Measurements from ENCODE around the gene CACNA1I.
A peak's percentile ranks its signal among the peaks of the same experiment; 100 is the strongest.

The CACNA1I gene

GRCh38 chr22:39528681-39529486 lies 41.7 kb upstream of the CACNA1I start:
- Histone ChIP-seq H3K9ac (ENCODE audit: low read depth, low read length) (peak overlapping the region; percentile 47), H3K4me3 (ENCODE audit: low read depth, low read length) (no peak overlapping the region), H3K4me1 (ENCODE audit: control insufficient read depth, insufficient read depth, low read length) (peaks cover 5% of the 10 kb centered on the region), H3K36me3 (ENCODE audit: control insufficient read depth, insufficient read depth, low read length) (peaks cover 25% of the 10 kb centered on the region), H3K27me3 (ENCODE audit: control insufficient read depth, insufficient read depth, low read length) (no peaks in the 10 kb centered on the region), H3K9me3 (ENCODE audit: control insufficient read depth, insufficient read depth, low read length) (no peaks in the 10 kb centered on the region)

DNA sequence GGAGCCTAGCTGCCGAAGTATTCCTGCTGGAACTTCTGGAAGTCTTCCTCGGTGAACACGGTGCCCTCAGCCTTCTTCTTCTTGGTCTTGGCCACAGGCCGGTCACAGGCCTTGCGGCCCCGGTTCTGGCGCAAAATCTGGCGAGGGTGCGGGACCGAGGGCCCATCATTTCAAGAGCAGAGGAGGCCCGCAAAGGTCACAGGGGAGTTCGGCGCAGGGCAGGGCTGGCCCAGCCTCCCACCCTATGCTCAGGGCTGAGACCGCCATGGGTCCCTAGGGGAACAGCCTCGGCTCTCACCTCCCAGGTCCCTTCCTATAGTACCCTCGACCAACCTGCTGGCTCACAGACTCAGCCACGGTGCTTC lies 41.1 kb upstream of the CACNA1I start:
- Histone ChIP-seq H3K4me1 (ENCODE audit: control insufficient read depth, insufficient read depth, low read length) (peaks cover 9% of the 10 kb centered on the region), H3K27me3 (ENCODE audit: control insufficient read depth, insufficient read depth, low read length) (no peaks in the 10 kb centered on the region), H3K9me3 (ENCODE audit: control insufficient read depth, insufficient read depth, low read length) (no peaks in the 10 kb centered on the region), H3K4me3 (ENCODE audit: low read depth, low read length) (no peak overlapping the region), H3K9ac (ENCODE audit: low read depth, low read length) (peak overlapping the region; percentile 47), H3K36me3 (ENCODE audit: control insufficient read depth, insufficient read depth, low read length) (peaks cover 19% of the 10 kb centered on the region)

- Histone ChIP-seq H3K27me3 (ENCODE audit: control insufficient read depth, insufficient read depth, low read length) (no peaks in the 10 kb centered on the region), H3K4me1 (ENCODE audit: control insufficient read depth, insufficient read depth, low read length) (peaks cover 12% of the 10 kb centered on the region), H3K9ac (ENCODE audit: low read depth, low read length) (no peak overlapping the region), H3K9me3 (ENCODE audit: control insufficient read depth, insufficient read depth, low read length) (no peaks in the 10 kb centered on the region), H3K4me3 (ENCODE audit: low read depth, low read length) (no peak overlapping the region), H3K36me3 (ENCODE audit: control insufficient read depth, insufficient read depth, low read length) (peaks cover 19% of the 10 kb centered on the region)
Measured at GRCh38 chr22:39530116-39530515, 40.4 kb upstream of the CACNA1I start.

GRCh38 chr22:39530692-39531331 lies 39.7 kb upstream of the CACNA1I start:
- H3K27me3 ChIP-seq (ENCODE audit: control insufficient read depth, insufficient read depth, low read length), result no peaks in the 10 kb centered on the region
- H3K9ac ChIP-seq (ENCODE audit: low read depth, low read length), result no peak overlapping the region
- H3K9me3 ChIP-seq (ENCODE audit: control insufficient read depth, insufficient read depth, low read length), result no peaks in the 10 kb centered on the region
- peaks cover 19% of the 10 kb centered on the region for H3K36me3 ChIP-seq (ENCODE audit: control insufficient read depth, insufficient read depth, low read length)
- H3K4me3 ChIP-seq (ENCODE audit: low read depth, low read length), result peak overlapping the region; percentile 18
- peaks cover 16% of the 10 kb centered on the region for H3K4me1 ChIP-seq (ENCODE audit: control insufficient read depth, insufficient read depth, low read length)

DNA sequence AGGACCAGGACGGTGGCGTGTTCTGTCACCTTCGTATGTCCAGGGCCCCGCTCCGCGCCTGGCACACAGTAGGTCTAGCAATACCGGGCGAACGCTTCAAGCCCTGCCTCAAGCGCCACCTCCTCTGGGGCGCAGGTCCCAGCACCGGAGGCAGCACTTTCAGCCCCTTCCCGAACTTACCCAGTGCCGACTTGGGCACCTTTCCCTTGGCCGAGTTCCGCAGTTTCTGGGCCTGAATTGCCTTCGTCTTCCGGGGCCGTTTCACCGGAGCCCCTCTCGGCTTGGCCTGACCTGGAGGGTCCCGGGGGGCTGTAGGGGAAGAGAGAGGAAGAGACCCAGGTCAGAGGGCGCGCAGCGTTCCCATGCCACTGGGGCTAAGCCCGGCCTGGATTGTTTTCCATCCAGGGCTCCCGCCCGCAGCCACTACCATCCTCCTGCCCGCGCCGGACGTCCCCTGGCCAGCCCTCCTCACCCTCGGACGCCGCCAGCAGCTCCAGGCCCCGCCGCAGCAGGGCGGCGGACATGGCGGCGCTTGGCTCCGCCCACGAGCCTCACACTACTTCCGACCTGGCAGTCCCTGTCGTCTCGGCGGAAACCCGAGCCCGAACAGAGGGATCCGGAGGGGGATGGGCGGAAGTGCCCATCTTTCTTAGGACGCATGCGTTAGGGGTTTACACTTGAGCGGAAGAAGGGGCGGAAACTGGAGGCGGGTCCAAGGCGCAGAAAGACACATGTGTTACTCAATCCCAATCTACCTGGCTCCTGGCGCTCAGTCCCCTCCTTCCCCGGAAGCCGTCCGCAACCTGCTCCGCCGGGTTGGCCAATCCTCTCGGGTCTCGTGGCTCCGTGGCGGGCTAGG lies 38.1 kb upstream of the CACNA1I start, which contains the start of gene RPS19BP1:
RPS19BP1 (minus strand) TSS at position 534 of the 859 bp plus-strand sequence; CDS start at position 524, 10 bp downstream.
- Histone ChIP-seq H3K4me3 (ENCODE audit: low read depth, low read length) (peak within 1 kb of the TSS; percentile 92), H3K9me3 (ENCODE audit: control insufficient read depth, insufficient read depth, low read length) (no peaks in the 10 kb centered on the region), H3K36me3 (ENCODE audit: control insufficient read depth, insufficient read depth, low read length) (peaks cover 19% of the 10 kb centered on the region), H3K4me1 (ENCODE audit: control insufficient read depth, insufficient read depth, low read length) (peaks cover 16% of the 10 kb centered on the region), H3K9ac (ENCODE audit: low read depth, low read length) (peak within 1 kb of the TSS; percentile 91), H3K27me3 (ENCODE audit: control insufficient read depth, insufficient read depth, low read length) (no peaks in the 10 kb centered on the region)

- peak overlapping the region; percentile 41 for H3K4me3 ChIP-seq (ENCODE audit: low read depth, low read length)
- H3K9me3 ChIP-seq (ENCODE audit: control insufficient read depth, insufficient read depth, low read length), result no peaks in the 10 kb centered on the region
- H3K4me1 ChIP-seq (ENCODE audit: control insufficient read depth, insufficient read depth, low read length), result peaks cover 16% of the 10 kb centered on the region
Measured at GRCh38 chr22:39534092-39534506, 36.5 kb upstream of the CACNA1I start.

GRCh38 chr22:39534591-39535356 lies 35.8 kb upstream of the CACNA1I start:
- Histone ChIP-seq H3K36me3 (ENCODE audit: control insufficient read depth, insufficient read depth, low read length) (peaks cover 2% of the 10 kb centered on the region), H3K9me3 (ENCODE audit: control insufficient read depth, insufficient read depth, low read length) (no peaks in the 10 kb centered on the region), H3K4me3 (ENCODE audit: low read depth, low read length) (peak overlapping the region; percentile 43), H3K27me3 (ENCODE audit: control insufficient read depth, insufficient read depth, low read length) (no peaks in the 10 kb centered on the region), H3K9ac (ENCODE audit: low read depth, low read length) (no peak overlapping the region), H3K4me1 (ENCODE audit: control insufficient read depth, insufficient read depth, low read length) (peaks cover 16% of the 10 kb centered on the region)

More at GRCh38 chr22:39534092-39534506, 36.5 kb upstream of the CACNA1I start:
- Histone ChIP-seq H3K27me3 (ENCODE audit: control insufficient read depth, insufficient read depth, low read length) (no peaks in the 10 kb centered on the region), H3K9ac (ENCODE audit: low read depth, low read length) (no peak overlapping the region), H3K36me3 (ENCODE audit: control insufficient read depth, insufficient read depth, low read length) (peaks cover 6% of the 10 kb centered on the region)

DNA sequence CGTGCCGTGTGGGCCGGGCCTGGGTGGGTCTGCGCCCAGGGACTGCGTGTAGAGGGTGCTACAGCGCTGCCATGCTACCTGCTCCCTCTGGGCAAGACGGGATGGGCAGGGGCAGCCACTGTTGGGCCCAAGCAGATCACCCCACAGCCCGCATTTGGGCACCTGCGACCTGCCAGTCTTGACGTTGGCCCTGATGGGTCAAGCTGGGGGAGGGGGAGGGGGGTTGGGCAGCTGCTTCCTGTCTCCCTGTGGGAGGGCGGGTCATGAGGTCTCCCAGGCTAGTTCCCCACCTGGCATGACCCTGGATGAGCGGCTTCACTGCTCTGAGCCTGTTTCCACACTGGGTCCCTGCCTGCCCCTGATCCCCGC lies 35.2 kb upstream of the CACNA1I start:
- Histone ChIP-seq H3K4me1 (ENCODE audit: control insufficient read depth, insufficient read depth, low read length) (peaks cover 16% of the 10 kb centered on the region), H3K9me3 (ENCODE audit: control insufficient read depth, insufficient read depth, low read length) (no peaks in the 10 kb centered on the region), H3K4me3 (ENCODE audit: low read depth, low read length) (peak overlapping the region; percentile 43), H3K36me3 (ENCODE audit: control insufficient read depth, insufficient read depth, low read length) (no peaks in the 10 kb centered on the region), H3K27me3 (ENCODE audit: control insufficient read depth, insufficient read depth, low read length) (no peaks in the 10 kb centered on the region), H3K9ac (ENCODE audit: low read depth, low read length) (no peak overlapping the region)

- Histone ChIP-seq H3K4me3 (ENCODE audit: low read depth, low read length) (no peak overlapping the region), H3K27me3 (ENCODE audit: control insufficient read depth, insufficient read depth, low read length) (no peaks in the 10 kb centered on the region), H3K36me3 (ENCODE audit: control insufficient read depth, insufficient read depth, low read length) (no peaks in the 10 kb centered on the region), H3K9ac (ENCODE audit: low read depth, low read length) (no peak overlapping the region), H3K4me1 (ENCODE audit: control insufficient read depth, insufficient read depth, low read length) (peaks cover 16% of the 10 kb centered on the region), H3K9me3 (ENCODE audit: control insufficient read depth, insufficient read depth, low read length) (no peaks in the 10 kb centered on the region)
Measured at GRCh38 chr22:39535831-39536449, 34.6 kb upstream of the CACNA1I start.

GRCh38 chr22:39536711-39537110 lies 33.8 kb upstream of the CACNA1I start:
- Histone ChIP-seq H3K9me3 (ENCODE audit: control insufficient read depth, insufficient read depth, low read length) (no peaks in the 10 kb centered on the region), H3K36me3 (ENCODE audit: control insufficient read depth, insufficient read depth, low read length) (no peaks in the 10 kb centered on the region), H3K27me3 (ENCODE audit: control insufficient read depth, insufficient read depth, low read length) (no peaks in the 10 kb centered on the region), H3K4me3 (ENCODE audit: low read depth, low read length) (no peak overlapping the region), H3K4me1 (ENCODE audit: control insufficient read depth, insufficient read depth, low read length) (peaks cover 14% of the 10 kb centered on the region), H3K9ac (ENCODE audit: low read depth, low read length) (no peak overlapping the region)

DNA sequence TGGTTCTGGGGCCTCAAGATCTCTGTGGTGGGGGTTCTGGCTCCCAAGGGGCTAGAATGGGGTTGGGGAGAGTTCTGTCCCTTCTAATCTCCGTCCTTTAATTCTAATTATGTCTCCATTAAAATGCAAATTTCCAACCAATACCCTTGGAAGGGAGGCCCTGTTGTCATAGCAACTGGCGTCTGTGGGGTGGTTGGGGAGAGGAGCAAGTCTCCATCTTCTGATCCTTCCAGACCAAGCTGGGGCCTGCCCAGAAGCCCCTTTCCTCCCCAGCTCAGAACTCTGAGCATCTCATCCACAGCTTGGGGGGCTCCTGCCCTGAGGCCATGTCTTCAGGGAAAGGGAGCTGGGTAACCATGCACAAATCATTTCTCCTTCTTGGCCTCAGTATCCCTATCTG lies 32.6 kb upstream of the CACNA1I start:
- H3K9me3 ChIP-seq (ENCODE audit: control insufficient read depth, insufficient read depth, low read length), result no peaks in the 10 kb centered on the region
- no peak overlapping the region for H3K4me3 ChIP-seq (ENCODE audit: low read depth, low read length)
- H3K4me1 ChIP-seq (ENCODE audit: control insufficient read depth, insufficient read depth, low read length), result peaks cover 14% of the 10 kb centered on the region
- no peaks in the 10 kb centered on the region for H3K36me3 ChIP-seq (ENCODE audit: control insufficient read depth, insufficient read depth, low read length)
- no peaks in the 10 kb centered on the region for H3K27me3 ChIP-seq (ENCODE audit: control insufficient read depth, insufficient read depth, low read length)
- no peak overlapping the region for H3K9ac ChIP-seq (ENCODE audit: low read depth, low read length)
